Activated naive CD4-positive, alpha-beta T cell treated with anti-CD3 and anti-CD28 coated beads for 36 hours (primary cell): ENCODE results near the gene KLHL26. TPM values are rescaled to one million over a fixed set of nuclear protein-coding genes. Genes with fewer than 3 reads are reported as not detected.
"Not testable (repeated sequence)": the region's sequence is repeated elsewhere in the genome, so short reads cannot be mapped to it uniquely, and the experiment has no call there.

ENCODE experiments used
- CTCF ChIA-PET: fragments of 350-600 bp; sonication (Branson Sonifier 250); formaldehyde crosslinking; loops from one replicate; lab custom pipeline; 2021; ENCODE audit warnings: antibody characterized with exemption; lab: Charles Lee
- DNase-seq: peaks from one replicate; pipeline ENCODE4 v3.0.0-alpha.2; 2020
- H3K27ac Mint-ChIP-seq: one replicate; pipeline ENCODE4 v1.8.0; 2021; ENCODE audit warnings: mild to moderate bottlenecking, mixed read lengths
- H3K27me3 Mint-ChIP-seq: one replicate; pipeline ENCODE4 v1.8.0; 2021; ENCODE audit warnings: low read depth, mixed read lengths
- H3K36me3 Mint-ChIP-seq: one replicate; pipeline ENCODE4 v1.8.0; 2021; ENCODE audit warnings: low read depth, mixed read lengths
- H3K4me1 Mint-ChIP-seq: one replicate; pipeline ENCODE4 v1.8.0; 2021; ENCODE audit warnings: low read depth, mixed read lengths
- H3K4me3 Mint-ChIP-seq: one replicate; pipeline ENCODE4 v1.8.0; 2021; ENCODE audit warnings: mild to moderate bottlenecking, moderate library complexity, mixed read lengths
- H3K9me3 Mint-ChIP-seq: one replicate; pipeline ENCODE4 v1.8.0; 2021; ENCODE audit warnings: mixed read lengths
- intact Hi-C: fragments of 100-400 bp; cut with micrococcal nuclease; formaldehyde crosslinking; loops from one replicate; pipeline ENCODE4 v1.15.1; 2023
- total RNA-seq, 2 experiments: library from RNA; stranded (reverse); gene quantifications; one replicate each; pipeline ENCODE4 v1.2.3, GENCODE V29; 2021

Gene KLHL26
- 10 to 100 TPM in 1 of 2 experiments, 1 to 10 TPM in 1; 8.9 to 12.0 TPM for total RNA-seq

GRCh38 chr19:18636969-18637629 is at the start of gene KLHL26:
KLHL26 (plus strand) TSS chr19:18637028; CDS start chr19:18637055, 27 bp downstream.
- DNase-seq: no peak
- Mint-ChIP-seq H3K9me3 (no peaks in the 10 kb centered on the region), H3K27ac (peak within 1 kb of the TSS; percentile 69), H3K4me3 (peak within 1 kb of the TSS; percentile 81), H3K27me3 (no peaks in the 10 kb centered on the region), H3K4me1 (peaks cover 23% of the 10 kb centered on the region), H3K36me3 (no peaks in the 10 kb centered on the region)
- intact Hi-C loops: loop anchor here (1.0 to 2.0 kb wide), 11 partner anchors 46 to 683 kb away; partner anchors contain the start of genes ARMC6, COPE, CRTC1 and DDX49
- CTCF ChIA-PET: no interaction called here

- Mint-ChIP-seq H3K36me3 (peaks cover 6% of the 10 kb centered on the region), H3K27me3 (no peaks in the 10 kb centered on the region), H3K4me1 (peaks cover 25% of the 10 kb centered on the region), H3K9me3 (no peaks in the 10 kb centered on the region), H3K4me3 (no peak overlapping the region), H3K27ac (no peak overlapping the region)
- intact Hi-C loops: loop anchor here (5.0 kb wide), 1 partner anchor 135 kb away; no protein-coding TSS in a partner anchor
- CTCF ChIA-PET: interaction anchor here (0.9 to 4.4 kb wide), 10 partner anchors 9 to 332 kb away, joined by 3 to 39 read pairs (median 6); partner anchors contain the start of genes COPE, DDX49, ELL and KXD1
- no peak for DNase-seq
Measured at GRCh38 chr19:18587561-18587960, 49.3 kb upstream of the KLHL26 start.

GRCh38 chr19:18587962-18588610 is 48.7 kb upstream of the KLHL26 start:
- Mint-ChIP-seq H3K27me3 (no peaks in the 10 kb centered on the region), H3K27ac (peak overlapping the region; percentile 83), H3K4me1 (peaks cover 25% of the 10 kb centered on the region), H3K9me3 (no peaks in the 10 kb centered on the region), H3K4me3 (peak overlapping the region; percentile 87), H3K36me3 (peaks cover 6% of the 10 kb centered on the region)
- CTCF ChIA-PET: interaction anchor here (0.9 to 4.4 kb wide), 15 partner anchors 9 to 331 kb away, joined by 3 to 39 read pairs (median 4); partner anchors contain the start of genes COPE, CRTC1, DDX49 and ELL
- DNase-seq: no peak
- intact Hi-C loops: loop anchor here (1.0 to 5.0 kb wide), 5 partner anchors 17 to 136 kb away; partner anchors contain the start of genes KLHL26 and UBA52

- Mint-ChIP-seq H3K9me3 (no peaks in the 10 kb centered on the region), H3K27ac (peak within 1 kb of the TSS; percentile 87), H3K4me3 (peak within 1 kb of the TSS; percentile 87), H3K4me1 (peaks cover 27% of the 10 kb centered on the region), H3K27me3 (no peaks in the 10 kb centered on the region), H3K36me3 (peaks cover 6% of the 10 kb centered on the region)
- CTCF ChIA-PET: interaction anchor here (0.6 to 4.4 kb wide), 22 partner anchors 8 to 550 kb away, joined by 3 to 39 read pairs (median 3); partner anchors contain the start of genes COPE, CRTC1, DDX49 and ELL
- peak; percentile 83 for DNase-seq
- intact Hi-C loops: loop anchor here (1.0 to 5.0 kb wide), 8 partner anchors 17 to 331 kb away; partner anchors contain the start of genes COPE, DDX49, ELL and KLHL26
Measured at GRCh38 chr19:18588611-18589379, 48.0 kb upstream of the KLHL26 start, which contains the start of gene REX1BD. REX1BD (plus strand) TSS chr19:18588798; CDS start chr19:18588802, 4 bp downstream.

GRCh38 chr19:18589380-18590272 is 47.2 kb upstream of the KLHL26 start:
- Mint-ChIP-seq H3K4me1 (peaks cover 29% of the 10 kb centered on the region), H3K4me3 (peak overlapping the region; percentile 87), H3K27me3 (no peaks in the 10 kb centered on the region), H3K27ac (peak overlapping the region; percentile 87), H3K9me3 (no peaks in the 10 kb centered on the region), H3K36me3 (peaks cover 6% of the 10 kb centered on the region)
- DNase-seq: peak; percentile 80
- intact Hi-C loops: loop anchor here (1.0 to 5.0 kb wide), 8 partner anchors 32 to 330 kb away; partner anchors contain the start of genes COPE, CRTC1, DDX49 and ELL
- CTCF ChIA-PET: interaction anchor here (0.5 to 4.4 kb wide), 20 partner anchors 13 to 363 kb away, joined by 3 to 39 read pairs (median 3); partner anchors contain the start of genes COPE, CRTC1, DDX49 and ELL

GRCh38 chr19:18590273-18591272 is 46.3 kb upstream of the KLHL26 start:
- no peaks in the 10 kb centered on the region for H3K9me3 Mint-ChIP-seq
- peak overlapping the region; percentile 87 for H3K4me3 Mint-ChIP-seq
- peaks cover 28% of the 10 kb centered on the region for H3K4me1 Mint-ChIP-seq
- DNase-seq: peak; percentile 37
- peak overlapping the region; percentile 56 for H3K27ac Mint-ChIP-seq
- H3K27me3 Mint-ChIP-seq: no peaks in the 10 kb centered on the region
- peaks cover 6% of the 10 kb centered on the region for H3K36me3 Mint-ChIP-seq
- intact Hi-C loops: loop anchor here (5.0 kb wide), 2 partner anchors 92 to 197 kb away; partner anchors contain the start of gene CRTC1
- CTCF ChIA-PET: interaction anchor here (0.7 to 4.4 kb wide), 6 partner anchors 18 to 156 kb away, joined by 3 to 39 read pairs (median 3); partner anchors contain the start of genes KXD1, TMEM59L and UBA52

- CTCF ChIA-PET: interaction anchor here (0.7 to 4.4 kb wide), 4 partner anchors 20 to 324 kb away, joined by 3 to 39 read pairs (median 6); partner anchors contain the start of gene UBA52
- H3K36me3 Mint-ChIP-seq: peaks cover 6% of the 10 kb centered on the region
- no peak overlapping the region for H3K4me3 Mint-ChIP-seq
- DNase-seq: no peak
- H3K4me1 Mint-ChIP-seq: peaks cover 31% of the 10 kb centered on the region
- intact Hi-C loops: loop anchor here (5.0 kb wide), 2 partner anchors 90 to 195 kb away; partner anchors contain the start of gene CRTC1
- H3K9me3 Mint-ChIP-seq: no peaks in the 10 kb centered on the region
- no peak overlapping the region for H3K27ac Mint-ChIP-seq
- no peaks in the 10 kb centered on the region for H3K27me3 Mint-ChIP-seq
Measured at GRCh38 chr19:18591735-18592385, 45.0 kb upstream of the KLHL26 start.

- not testable (repeated sequence) for H3K4me3 Mint-ChIP-seq, H3K36me3 Mint-ChIP-seq
Measured at GRCh38 chr19:18592732-18593131, 44.1 kb upstream of the KLHL26 start.

GRCh38 chr19:18593367-18594095 is 43.3 kb upstream of the KLHL26 start:
- CTCF ChIA-PET: interaction anchor here (0.5 to 2.2 kb wide), 16 partner anchors 8 to 746 kb away, joined by 3 to 10 read pairs (median 4); no protein-coding TSS in a partner anchor
- Mint-ChIP-seq H3K36me3 (peaks cover 6% of the 10 kb centered on the region), H3K4me1 (peaks cover 21% of the 10 kb centered on the region), H3K27me3 (no peaks in the 10 kb centered on the region), H3K4me3 (no peak overlapping the region), H3K9me3 (no peaks in the 10 kb centered on the region), H3K27ac (no peak overlapping the region)
- DNase-seq: no peak
- intact Hi-C loops: loop anchor here (1.0 to 5.0 kb wide), 4 partner anchors 71 to 254 kb away; partner anchors contain the start of genes CRTC1 and ELL

More at GRCh38 chr19:18592732-18593131, 44.1 kb upstream of the KLHL26 start:
- peaks cover 28% of the 10 kb centered on the region for H3K4me1 Mint-ChIP-seq
- intact Hi-C loops: loop anchor here (5.0 kb wide), 2 partner anchors 90 to 195 kb away; partner anchors contain the start of gene CRTC1
- CTCF ChIA-PET: interaction anchor here (0.5 to 2.2 kb wide), 7 partner anchors 22 to 789 kb away, joined by 3 to 10 read pairs (median 4); no protein-coding TSS in a partner anchor
- not testable (repeated sequence) for H3K9me3 Mint-ChIP-seq, DNase-seq, H3K27ac Mint-ChIP-seq, H3K27me3 Mint-ChIP-seq
